DND-41 (cell line): Measurements from ENCODE around the gene NR2C1.
"Not testable (repeated sequence)": the region's sequence is repeated elsewhere in the genome, so short reads cannot be mapped to it uniquely, and the experiment has no call there.

ENCODE experiments used
- ATAC-seq: fragments of 200-7000 bp; cut with Tn5 transposase; 3 replicates; pipeline ENCODE4 v1.9.1; 2021; ENCODE audit warnings: low read depth; ENCODE audit not compliant: insufficient read depth
- DNase-seq: peaks from one replicate; pipeline ENCODE4 v3.0.0-alpha.2; 2020
- H2AFZ ChIP-seq: 2 replicates; pipeline ENCODE4 v1.6.0; 2012; ENCODE audit warnings: low read depth, low read length
- H3K27ac ChIP-seq: 2 replicates; pipeline ENCODE4 v1.5.1; 2012; ENCODE audit warnings: low read length, inconsistent platforms
- H3K27me3 ChIP-seq: fragments of 200-600 bp; sonication (generic); 2 replicates; pipeline ENCODE4 v1.6.0; 2012; ENCODE audit warnings: low read length, mild to moderate bottlenecking, inconsistent platforms; ENCODE audit not compliant: insufficient read depth, poor library complexity
- H3K36me3 ChIP-seq: 2 replicates; pipeline ENCODE4 v1.5.1; 2012; ENCODE audit warnings: low read length, inconsistent platforms; ENCODE audit not compliant: insufficient read depth
- H3K4me1 ChIP-seq: 2 replicates; pipeline ENCODE4 v1.5.1; 2012; ENCODE audit warnings: mild to moderate bottlenecking, low read length; ENCODE audit not compliant: insufficient read depth
- H3K4me2 ChIP-seq: 2 replicates; pipeline ENCODE4 v1.6.0; 2012; ENCODE audit warnings: mild to moderate bottlenecking, moderate library complexity, low read length, inconsistent platforms; ENCODE audit not compliant: insufficient read depth
- H3K4me3 ChIP-seq, 2 experiments: fragments of 200-600 bp in 1 of 2; shearing (Covaris generic) in 1 of 2; 2 replicates each; pipeline ENCODE4 v1.5.1; 2012 to 2016; ENCODE audit warnings: inconsistent platforms in 2 of 2, low read length in 2 of 2, mild to moderate bottlenecking in 2 of 2, low read depth in 1 of 2, moderate library complexity in 1 of 2
- H3K79me2 ChIP-seq: 2 replicates; pipeline ENCODE4 v1.6.0; 2012; ENCODE audit warnings: low read length, inconsistent platforms; ENCODE audit not compliant: insufficient read depth
- H3K9ac ChIP-seq: 2 replicates; pipeline ENCODE4 v1.6.0; 2012; ENCODE audit warnings: low read depth, mild to moderate bottlenecking, inconsistent platforms, low read length, moderate library complexity
- H3K9me3 ChIP-seq: 2 replicates; pipeline ENCODE4 v1.5.1; 2012; ENCODE audit warnings: low read length, moderate library complexity, mild to moderate bottlenecking, inconsistent platforms; ENCODE audit not compliant: insufficient read depth, severe bottlenecking
- H4K20me1 ChIP-seq: 2 replicates; pipeline ENCODE4 v1.6.0; 2012; ENCODE audit warnings: low read length; ENCODE audit not compliant: insufficient read depth
- CTCF ChIP-seq: IDR thresholded peaks from 2 replicates; pipeline ENCODE4 v1.5.1; 2012; ENCODE audit warnings: borderline replicate concordance, low read length, moderate library complexity, mild to moderate bottlenecking; ENCODE audit not compliant: poor library complexity, severe bottlenecking; ENCODE audit errors: extremely low read depth
- EZH2 ChIP-seq: IDR thresholded peaks from 3 replicates; pipeline ENCODE4 v1.6.1; 2012; ENCODE audit warnings: borderline replicate concordance, low read depth, mild to moderate bottlenecking, moderate library complexity, low read length, inconsistent platforms; ENCODE audit not compliant: severe bottlenecking

Gene NR2C1

GRCh38 chr12:94997061-94997460 is 76.4 kb downstream of the NR2C1 start:
- no peak for ATAC-seq
- Histone ChIP-seq H3K9ac (no peak overlapping the region), H4K20me1 (peaks cover 3% of the 10 kb centered on the region; the same call in 1 of the 2 replicates), H3K4me2 (no peak overlapping the region), H3K27ac (no peak overlapping the region), H3K4me1 (peaks cover 25% of the 10 kb centered on the region; the same call in 1 of the 2 replicates), H3K79me2 (peaks cover 71% of the 10 kb centered on the region), H3K4me3 (no peak overlapping the region), H3K9me3 (no peaks in the 10 kb centered on the region), H3K27me3 (no peaks in the 10 kb centered on the region), H3K36me3 (peaks cover 34% of the 10 kb centered on the region), H2AFZ (no peak overlapping the region)
- no peak for DNase-seq
- TF ChIP-seq EZH2 (no peak), CTCF (no peak)

GRCh38 chr12:94994312-94994711 is 79.1 kb downstream of the NR2C1 start:
- Histone ChIP-seq H3K36me3 (peaks cover 29% of the 10 kb centered on the region), H3K79me2 (peaks cover 46% of the 10 kb centered on the region), H3K27me3 (no peaks in the 10 kb centered on the region), H3K27ac (no peak overlapping the region), H2AFZ (no peak overlapping the region), H3K4me1 (peaks cover 5% of the 10 kb centered on the region), H3K4me2 (no peak overlapping the region), H4K20me1 (peaks cover 12% of the 10 kb centered on the region; the same call in 1 of the 2 replicates), H3K9me3 (no peaks in the 10 kb centered on the region), H3K4me3 (no peak overlapping the region), H3K9ac (no peak overlapping the region)
- no peak for TF ChIP-seq CTCF
- ATAC-seq (no peak), DNase-seq (no peak)

- not testable (repeated sequence) for H3K27ac ChIP-seq, ATAC-seq, H3K9me3 ChIP-seq, H3K4me2 ChIP-seq, H3K4me3 ChIP-seq, H3K9ac ChIP-seq, H3K27me3 ChIP-seq, H2AFZ ChIP-seq, H3K4me1 ChIP-seq, DNase-seq
- Histone ChIP-seq H3K79me2 (peaks cover 42% of the 10 kb centered on the region), H4K20me1 (peaks cover 16% of the 10 kb centered on the region), H3K36me3 (peaks cover 29% of the 10 kb centered on the region)
Observed at GRCh38 chr12:94993855-94994254, 79.6 kb downstream of the NR2C1 start.

- ATAC-seq, result no peak
- H3K36me3 ChIP-seq, result peaks cover 29% of the 10 kb centered on the region
Observed at GRCh38 chr12:94990222-94990621, 83.2 kb downstream of the NR2C1 start.

More at GRCh38 chr12:94990222-94990621, 83.2 kb downstream of the NR2C1 start:
- H3K4me1 ChIP-seq, result peaks cover 34% of the 10 kb centered on the region
- H3K79me2 ChIP-seq, result peaks cover 22% of the 10 kb centered on the region; the same call in 1 of the 2 replicates
- no peak overlapping the region for H3K9ac ChIP-seq
- H2AFZ ChIP-seq, result no peak overlapping the region
- H3K9me3 ChIP-seq, result no peaks in the 10 kb centered on the region
- TF ChIP-seq CTCF (no peak), EZH2 (no peak)
- DNase-seq, result no peak
- H4K20me1 ChIP-seq, result peaks cover 29% of the 10 kb centered on the region
- no peak overlapping the region for H3K27ac ChIP-seq
- H3K4me3 ChIP-seq, result no peak overlapping the region
- H3K27me3 ChIP-seq, result no peaks in the 10 kb centered on the region
- H3K4me2 ChIP-seq, result no peak overlapping the region
